HepG2 (cell line): ENCODE measurements around the gene CEACAM4. TPM values are rescaled to one million over a fixed set of nuclear protein-coding genes. Genes with fewer than 3 reads are reported as not detected.

Experiments used
- ATAC-seq: fragments of 200-7000 bp; cut with Tn5 transposase; 3 replicates; pipeline ENCODE4 v1.9.1; 2020; ENCODE audit warnings: mild to moderate bottlenecking, moderate library complexity
- BruUV-seq: library from RNA; stranded (reverse); fragments of 400-500 nt; replicated peaks from 2 replicates; lab custom pipeline; 2021; lab: Mats Ljungman, UMichigan
- CTCF ChIA-PET: fragments of 300-600 bp; formaldehyde crosslinking; extraction: SDS; loops from one replicate; lab custom pipeline; 2021; ENCODE audit warnings: low total read pairs, inconsistent platforms, low intra/inter-chr PET ratio; lab: Yijun Ruan, JAX
- POLR2A ChIA-PET: fragments of 350-600 bp; sonication (Branson Sonifier 250); formaldehyde crosslinking; loops from one replicate; lab custom pipeline; 2020; ENCODE audit warnings: antibody characterized with exemption, inconsistent platforms; lab: Yijun Ruan, JAX
- DNase-seq: peaks from one replicate; pipeline ENCODE4 v3.0.0-alpha.2; 2015; ENCODE audit warnings: low spot score
- FAIRE-seq: peaks from 3 replicates; lab custom pipeline; 2011; peaks lifted over from hg19 to GRCh38; lab: Jason Lieb, UNC
- H2AFZ ChIP-seq: one replicate; pipeline ENCODE4 v1.6.1; 2011; ENCODE audit warnings: low read length, inconsistent platforms
- H3K27ac ChIP-seq: fragments of 300-600 bp; 3 replicates; pipeline ENCODE4 v1.8.0; 2011; ENCODE audit warnings: mixed run types, mild to moderate bottlenecking, mixed read lengths, low read length, inconsistent platforms; ENCODE audit not compliant: insufficient read depth; ENCODE audit errors: extremely low read length
- H3K27me3 ChIP-seq, 2 experiments: fragments of 200-600 bp in 1 of 2; 2 replicates in 1 of 2; 3 replicates in 1 of 2; pipeline versions ENCODE4 v1.6.0 to v1.8.0; 2011; ENCODE audit warnings: low read length in 2 of 2, mild to moderate bottlenecking in 2 of 2, moderate library complexity in 2 of 2, inconsistent platforms in 1 of 2; ENCODE audit not compliant: insufficient read depth in 2 of 2, control insufficient read depth in 1 of 2
- H3K36me3 ChIP-seq, 2 experiments: fragments of 200-600 bp in 1 of 2; replicated peaks in 1 of 2; 2 replicates in 1 of 2; 3 replicates in 1 of 2; pipeline versions ENCODE4 v1.5.1 to v1.8.0; 2011; ENCODE audit warnings: low read length in 2 of 2, inconsistent platforms in 1 of 2; ENCODE audit not compliant: insufficient read depth in 2 of 2, control insufficient read depth in 1 of 2
- H3K4me1 ChIP-seq: 2 replicates; pipeline ENCODE4 v1.5.1; 2012; ENCODE audit warnings: low read length, inconsistent platforms; ENCODE audit not compliant: insufficient read depth
- H3K4me2 ChIP-seq: 2 replicates; pipeline ENCODE4 v1.6.0; 2011; ENCODE audit warnings: low read depth, low read length, inconsistent platforms
- H3K4me3 ChIP-seq, 3 experiments: fragments of 200-600 bp in 1 of 3; sonication (generic), shearing (Covaris generic) in 1 of 3; replicated peaks in 1 of 3; 2 replicates each; pipeline ENCODE4 v1.5.1; 2011 to 2016; ENCODE audit warnings: low read length in 3 of 3, inconsistent platforms in 2 of 3, low read depth in 2 of 3, mild to moderate bottlenecking in 2 of 3, control low read depth in 1 of 3, mixed read lengths in 1 of 3; ENCODE audit not compliant: insufficient read depth in 1 of 3
- H3K79me2 ChIP-seq: one replicate; pipeline ENCODE4 v1.6.1; 2011; ENCODE audit warnings: low read length, inconsistent platforms; ENCODE audit not compliant: insufficient read depth
- H3K9ac ChIP-seq: 2 replicates; pipeline ENCODE4 v1.6.0; 2011; ENCODE audit warnings: mild to moderate bottlenecking, low read depth, low read length, inconsistent platforms; ENCODE audit not compliant: insufficient read depth
- H3K9me3 ChIP-seq: 2 replicates; pipeline ENCODE4 v1.5.1; 2012; ENCODE audit warnings: mild to moderate bottlenecking, low read length
- H4K20me1 ChIP-seq: 2 replicates; pipeline ENCODE4 v1.6.0; 2011; ENCODE audit warnings: inconsistent platforms, mild to moderate bottlenecking, low read length, moderate library complexity; ENCODE audit not compliant: insufficient read depth
- AHDC1 ChIP-seq: sonication (generic); formaldehyde crosslinking; IDR thresholded peaks from 2 replicates; pipeline ENCODE4 v1.5.1; 2020; ENCODE audit warnings: mild to moderate bottlenecking, missing genetic modification reagents, borderline replicate concordance
- CBX1 ChIP-seq: IDR thresholded peaks from one replicate; pipeline ENCODE4 v1.6.1; 2016; ENCODE audit warnings: antibody characterized with exemption, low read depth
- CERS6 ChIP-seq: sonication (generic); formaldehyde crosslinking; IDR thresholded peaks from 2 replicates; pipeline ENCODE4 v1.5.0; 2020; ENCODE audit warnings: missing genetic modification reagents
- CSRNP2 ChIP-seq: sonication (generic); formaldehyde crosslinking; conservative IDR thresholded peaks from 2 replicates; pipeline ENCODE4 v1.8.0; 2022; ENCODE audit warnings: low read depth, missing genetic modification reagents
- E2F1 ChIP-seq: sonication (generic); formaldehyde crosslinking; IDR thresholded peaks from 2 replicates; pipeline ENCODE4 v1.5.0; 2020; ENCODE audit warnings: missing genetic modification reagents
- HOXA5 ChIP-seq: sonication (generic); formaldehyde crosslinking; IDR thresholded peaks from 2 replicates; pipeline ENCODE4 v1.4.0; 2020; ENCODE audit warnings: missing genetic modification reagents
- PRDM4 ChIP-seq: sonication (generic); formaldehyde crosslinking; IDR thresholded peaks from 2 replicates; pipeline ENCODE4 v1.9.0; 2021; ENCODE audit warnings: missing genetic modification reagents, borderline replicate concordance
- SMAD3 ChIP-seq: sonication (generic); formaldehyde crosslinking; IDR thresholded peaks from 2 replicates; pipeline ENCODE4 v1.4.0; 2020; ENCODE audit warnings: missing genetic modification reagents
- XBP1 ChIP-seq: sonication (generic); formaldehyde crosslinking; IDR thresholded peaks from 2 replicates; pipeline ENCODE4 v1.5.0; 2020; ENCODE audit warnings: missing genetic modification reagents
- ZMYM2 ChIP-seq: sonication (generic); formaldehyde crosslinking; IDR thresholded peaks from 2 replicates; pipeline ENCODE4 v1.8.0; 2022; ENCODE audit warnings: mild to moderate bottlenecking, missing genetic modification reagents
- ZNF232 ChIP-seq: sonication (generic); formaldehyde crosslinking; IDR thresholded peaks from 2 replicates; pipeline ENCODE4 v1.4.0; 2020; ENCODE audit warnings: missing genetic modification reagents, borderline replicate concordance
- ZNF460 ChIP-seq: sonication (generic); formaldehyde crosslinking; IDR thresholded peaks from 2 replicates; pipeline ENCODE4 v1.5.1; 2020; ENCODE audit warnings: missing genetic modification reagents, mild to moderate bottlenecking, borderline replicate concordance
- WGBS: methylation state at CpG from one replicate; pipeline ENCODE4 v1.1.6; 2017; ENCODE audit warnings: low lambda C conversion rate; 5-methylcytosine and 5-hydroxymethylcytosine counted together
- in situ Hi-C: cut with HindIII; loops from 2 replicates; pipeline ENCODE4 v1.10.0; 2017; ENCODE audit warnings: low pct_unique_long_range_greater_than_20kb; ENCODE audit not compliant: extremely low pct_ligation_motif_present
- intact Hi-C: fragments of 100-400 bp; cut with micrococcal nuclease; formaldehyde crosslinking; loops from one replicate; pipeline ENCODE4 v1.10.0; 2022; ENCODE audit not compliant: unreplicated experiment
- polyA plus RNA-seq, 8 experiments: library from polyadenylated mRNA; depleted of rRNA in 3 of 8; stranded (reverse) in 7 of 8; unstranded in 1 of 8; fragments of >200 nt; fragmentation: Illumina TruSeq in 4 of 8; extraction: Trizol in 4 of 8; gene quantifications; 2 replicates each; pipeline versions ENCODE4 v1.2.1 to v1.2.3, GENCODE V29; 2011 to 2016; ENCODE audit warnings: low read depth in 4 of 8, missing spikeins in 1 of 8, mixed read lengths in 1 of 8; ENCODE audit not compliant: insufficient read depth in 1 of 8
- total RNA-seq, 5 experiments: library from RNA; depleted of rRNA; stranded (reverse); fragments of >200 nt; fragmentation: Illumina TruSeq; extraction: Trizol; gene quantifications; 2 replicates each; pipeline ENCODE4 v1.2.3, GENCODE V29; 2016; ENCODE audit warnings: low read depth in 1 of 5

Gene CEACAM4
- total and polyA plus RNA-seq, 2 of the 13 experiments (the other 11 are each of a cell fraction or from before 2014, with no cell fraction given), result not detected

GRCh38 chr19:41624937-41625336 lies 1.9 kb downstream of the CEACAM4 start:
- intact Hi-C loops (no loop called here), in situ Hi-C loops (no loop called here)
- peaks cover 3% of the 10 kb centered on the region for H3K9me3 ChIP-seq
- peaks cover 0 to 7% of the 10 kb centered on the region in 2 experiments; a peak in 1 of 5 replicates for H3K27me3 ChIP-seq
- no peaks in the 10 kb centered on the region for H3K36me3 ChIP-seq
- H3K4me2 ChIP-seq, result no peak overlapping the region
- no peak overlapping the region for H3K9ac ChIP-seq
- DNase-seq, result no peak
- FAIRE-seq, result no peak
- WGBS, result 0% methylated on average over 1 of the region's 4 CpGs
- ATAC-seq, result no peak
- no peak overlapping the region for H3K4me3 ChIP-seq
- H3K27ac ChIP-seq, result no peak overlapping the region
- POLR2A ChIA-PET, result no interaction called here
- no peak overlapping the region for H2AFZ ChIP-seq
- no peaks in the 10 kb centered on the region for H4K20me1 ChIP-seq
- CTCF ChIA-PET, result no interaction called here
- H3K4me1 ChIP-seq, result no peaks in the 10 kb centered on the region
- BruUV-seq, result no TSS peak
- no peaks in the 10 kb centered on the region for H3K79me2 ChIP-seq
- TF ChIP-seq CBX1, result no peak
- TF ChIP-seq E2F1 (CRISPR knock-in tag), result no peak
- TF ChIP-seq SMAD3 (CRISPR knock-in tag), result no peak
- TF ChIP-seq ZMYM2 (CRISPR knock-in tag), result no peak
- no peak for TF ChIP-seq ZNF232
- TF ChIP-seq PRDM4, result no peak
- TF ChIP-seq CSRNP2 (CRISPR knock-in tag), result no peak
- no peak for TF ChIP-seq HOXA5 (CRISPR knock-in tag)
- no peak for TF ChIP-seq AHDC1
- no peak for TF ChIP-seq ZNF460 (CRISPR knock-in tag)
- no peak for TF ChIP-seq XBP1
- no peak for TF ChIP-seq CERS6 (CRISPR knock-in tag)
